Kidney (tissue), 14 donors: ENCODE data around the gene SCN4B. TPM values are rescaled to one million over a fixed set of nuclear protein-coding genes. Genes with fewer than 3 reads are reported as not detected.

ENCODE experiments used
- DNase-seq, 5 donors: peaks; one replicate each; pipeline ENCODE4 v3.0.0-alpha.2; 2013 to 2020
- FAIRE-seq: peaks from 2 replicates; lab custom pipeline; 2012; peaks lifted over from hg19 to GRCh38; lab: Jason Lieb, UNC
- H3K27ac ChIP-seq, 2 donors: one replicate each; pipeline ENCODE4 v1.7.0; 2013; ENCODE audit warnings: low read depth in 2 of 2, low read length in 2 of 2, inconsistent platforms in 1 of 2
- H3K27me3 ChIP-seq: one replicate; pipeline ENCODE4 v1.7.1; 2013; ENCODE audit warnings: low read length, inconsistent platforms; ENCODE audit not compliant: control insufficient read depth, insufficient read depth
- H3K36me3 ChIP-seq, 3 donors: one replicate each; pipeline versions ENCODE4 v1.7.0 to v1.7.1; 2013; ENCODE audit warnings: low read length in 3 of 3, control low read depth in 1 of 3, inconsistent platforms in 1 of 3; ENCODE audit not compliant: insufficient read depth in 3 of 3, control insufficient read depth in 2 of 3
- H3K4me1 ChIP-seq, 3 donors: one replicate each; pipeline versions ENCODE4 v1.7.0 to v1.7.1; 2013; ENCODE audit warnings: low read length in 3 of 3, inconsistent platforms in 1 of 3, low read depth in 1 of 3; ENCODE audit not compliant: control insufficient read depth in 2 of 3, insufficient read depth in 2 of 3
- H3K4me3 ChIP-seq, 3 donors: one replicate each; pipeline versions ENCODE4 v1.7.0 to v1.8.1; 2013; ENCODE audit warnings: low read length in 3 of 3, control low read depth in 1 of 3, inconsistent platforms in 1 of 3
- H3K9ac ChIP-seq, 3 donors: one replicate each; pipeline versions ENCODE4 v1.7.0 to v1.7.1; 2013; ENCODE audit warnings: low read length in 3 of 3, control low read depth in 1 of 3, inconsistent platforms in 1 of 3
- H3K9me3 ChIP-seq, 3 donors: one replicate each; pipeline versions ENCODE4 v1.7.0 to v1.7.1; 2013; ENCODE audit warnings: low read length in 3 of 3, control low read depth in 1 of 3, inconsistent platforms in 1 of 3; ENCODE audit not compliant: control insufficient read depth in 2 of 3, insufficient read depth in 1 of 3
- CTCF ChIP-seq: IDR thresholded peaks from 3 replicates; pipeline ENCODE4 v1.5.1; 2012; ENCODE audit warnings: mild to moderate bottlenecking, moderate library complexity, borderline replicate concordance; ENCODE audit not compliant: insufficient read depth; ENCODE audit errors: extremely low read depth
- intact Hi-C: fragments of 100-400 bp; cut with DNase I; formaldehyde crosslinking; loops from one replicate; pipeline ENCODE4 v1.11.1; 2022
- polyA plus RNA-seq: library from polyadenylated mRNA; stranded (reverse); fragments of 350-450 nt; fragmentation: Illumina TruSeq; extraction: RNeasy Lipid Tissue Mini Kit (QIAGEN cat#74804); gene quantifications from one replicate; pipeline ENCODE4 v1.2.3, GENCODE V29; 2014; ENCODE audit warnings: low read depth, low replicate concordance; ENCODE audit not compliant: insufficient read depth
- total RNA-seq: library from RNA; stranded (reverse); fragmentation: NEBNext Ultra II Directional; extraction: Animal tissue kit (Norgen Biotek cat#: 25700); gene quantifications from one replicate; pipeline ENCODE4 v1.2.1, GENCODE V29; 2021
- donor health status: control.
- donor health status: control.
- donor health status: control.
- donor health status: control.
- donor health status: control.
- donor health status: DM: yes; HTN: yes; CAD: no.
- donor health status: Normal renal cell carcinoma (clear cell type).

Gene SCN4B
- total and polyA plus RNA-seq, 2 donors from 2014 or later: 1.4 to 3.5 TPM

- H3K4me1 ChIP-seq: peaks cover 0 to 4% (median 0%) of the 10 kb centered on the region in 3 donors
- DNase-seq (no peak), FAIRE-seq (no peak)
- no peak overlapping the region for H3K9ac ChIP-seq
- no peaks in the 10 kb centered on the region for H3K36me3 ChIP-seq
- H3K9me3 ChIP-seq: no peaks in the 10 kb centered on the region
- intact Hi-C loops: no loop called here
- no peaks in the 10 kb centered on the region for H3K27me3 ChIP-seq
- H3K27ac ChIP-seq: no peak overlapping the region
- H3K4me3 ChIP-seq: no peak overlapping the region
- TF ChIP-seq CTCF: no peak
Measured at GRCh38 chr11:118112711-118113430, 39.8 kb downstream of the SCN4B start.

DNA sequence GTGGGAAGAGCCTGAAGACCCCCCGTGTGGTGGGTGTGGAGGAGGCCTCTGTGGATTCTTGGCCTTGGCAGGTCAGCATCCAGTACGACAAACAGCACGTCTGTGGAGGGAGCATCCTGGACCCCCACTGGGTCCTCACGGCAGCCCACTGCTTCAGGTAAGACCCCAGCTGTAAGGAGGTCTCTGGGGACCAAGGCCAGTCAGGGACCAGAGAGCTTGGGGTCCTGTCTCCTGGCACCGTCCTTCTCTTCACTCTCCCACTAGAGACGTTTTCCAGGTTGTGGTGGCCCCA, 40.9 kb downstream of the SCN4B start:
- Histone ChIP-seq H3K27ac (no peak overlapping the region), H3K36me3 (no peaks in the 10 kb centered on the region), H3K9ac (no peak overlapping the region), H3K4me1 (peaks cover 0 to 4% (median 0%) of the 10 kb centered on the region in 3 donors), H3K27me3 (no peaks in the 10 kb centered on the region), H3K4me3 (no peak overlapping the region), H3K9me3 (no peaks in the 10 kb centered on the region)
- TF ChIP-seq CTCF: no peak
- no peak for FAIRE-seq
- DNase-seq: peak in 1 of 5 donors; percentile 15
- intact Hi-C loops: no loop called here

GRCh38 chr11:118111019-118111743, 41.4 kb downstream of the SCN4B start:
- DNase-seq: peak in 1 of 5 donors; percentile 15
- no peak overlapping the region for H3K27ac ChIP-seq
- H3K4me1 ChIP-seq: peaks cover 0 to 4% (median 0%) of the 10 kb centered on the region in 3 donors
- no peak for TF ChIP-seq CTCF
- H3K4me3 ChIP-seq: no peak overlapping the region
- no peaks in the 10 kb centered on the region for H3K9me3 ChIP-seq
- no peak overlapping the region for H3K9ac ChIP-seq
- intact Hi-C loops: no loop called here
- FAIRE-seq: no peak
- H3K36me3 ChIP-seq: no peaks in the 10 kb centered on the region
- H3K27me3 ChIP-seq: no peaks in the 10 kb centered on the region
